Endometrial microvascular endothelial cells (primary cell): ENCODE data around the gene DDX3Y. TPM values are rescaled to one million over a fixed set of nuclear protein-coding genes. Genes with fewer than 3 reads are reported as not detected.

Experiments used
- in situ Hi-C: cut with HindIII; loops from 2 replicates; pipeline ENCODE4 v1.10.0; 2017; ENCODE audit warnings: low sequenced_read_pairs, low pct_unique_long_range_greater_than_20kb; ENCODE audit errors: inconsistent ontology term
- total RNA-seq: library from RNA; depleted of rRNA; stranded (reverse); fragments of >200 nt; gene quantifications from one replicate; pipeline ENCODE4 v1.2.3, GENCODE V29; 2015; ENCODE audit errors: inconsistent ontology term

The DDX3Y gene
- not detected for total RNA-seq

DNA sequence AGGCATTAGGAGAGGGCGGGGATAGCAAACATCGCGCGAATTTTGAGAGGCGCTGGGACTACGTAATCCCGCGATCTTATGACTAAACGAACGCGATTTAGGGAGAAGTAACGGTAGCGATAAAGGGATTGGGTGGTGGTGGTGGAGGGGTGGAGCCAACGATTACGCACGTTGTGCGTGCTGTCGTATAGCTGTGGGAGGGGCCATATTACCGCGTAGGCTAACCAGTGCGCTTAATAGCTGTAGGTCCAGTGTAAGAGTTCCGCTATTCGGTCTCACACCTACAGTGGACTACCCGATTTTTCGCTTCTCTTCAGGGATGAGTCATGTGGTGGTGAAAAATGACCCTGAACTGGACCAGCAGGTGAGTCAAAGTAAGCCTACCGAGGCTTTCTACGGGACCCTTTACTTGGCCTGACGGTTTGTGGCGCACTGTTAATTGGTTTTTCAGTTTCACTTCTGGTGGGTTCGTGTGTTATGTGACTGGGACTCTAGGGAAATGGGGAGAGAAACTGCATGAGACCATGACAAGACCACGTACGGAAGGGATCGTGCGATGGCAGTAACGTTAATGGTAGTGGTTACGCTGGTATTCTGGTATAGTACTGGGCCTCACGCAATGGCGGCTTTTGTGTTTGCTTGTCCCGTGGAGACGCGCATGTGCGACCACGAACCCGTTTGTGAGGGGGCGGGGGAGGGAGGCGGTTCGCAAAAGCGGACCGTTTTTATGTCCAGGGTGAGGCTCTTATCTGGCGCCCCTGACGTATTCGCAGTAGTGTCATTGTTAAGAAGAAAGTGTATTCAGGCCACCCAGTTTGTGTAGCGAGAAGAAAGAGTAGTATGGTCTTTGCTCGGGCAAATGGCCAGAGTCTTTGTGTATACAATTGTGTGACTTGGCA lies at the start of gene DDX3Y:
DDX3Y (plus strand) TSS at position 251 of the 899 bp plus-strand sequence; CDS start at position 320, 69 bp downstream.
- in situ Hi-C loops: no loop called here

DNA sequence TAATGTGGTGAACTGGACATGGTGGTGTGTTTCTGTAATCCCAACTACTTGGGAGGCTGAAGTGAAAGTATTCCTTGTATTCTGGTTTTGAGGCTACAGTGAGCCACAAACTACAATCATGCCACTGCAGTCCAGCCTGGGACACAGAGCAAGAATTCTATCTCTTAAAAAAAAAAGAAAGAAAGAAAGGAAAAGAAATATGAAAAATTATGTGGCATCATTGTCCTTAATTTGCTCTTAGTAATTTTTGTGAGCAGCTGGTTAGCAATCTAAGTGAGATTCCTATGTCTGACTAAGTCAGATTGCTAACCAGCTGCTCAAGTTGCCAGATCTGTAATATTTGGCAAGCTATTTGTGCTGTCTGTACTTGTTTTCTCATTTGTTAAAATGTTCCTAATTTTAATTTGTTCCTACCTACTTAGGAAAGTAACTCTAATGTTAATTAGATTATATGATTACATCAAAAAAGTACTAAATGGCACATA lies 48.8 kb upstream of the DDX3Y start:
- in situ Hi-C loops: no loop called here

DNA sequence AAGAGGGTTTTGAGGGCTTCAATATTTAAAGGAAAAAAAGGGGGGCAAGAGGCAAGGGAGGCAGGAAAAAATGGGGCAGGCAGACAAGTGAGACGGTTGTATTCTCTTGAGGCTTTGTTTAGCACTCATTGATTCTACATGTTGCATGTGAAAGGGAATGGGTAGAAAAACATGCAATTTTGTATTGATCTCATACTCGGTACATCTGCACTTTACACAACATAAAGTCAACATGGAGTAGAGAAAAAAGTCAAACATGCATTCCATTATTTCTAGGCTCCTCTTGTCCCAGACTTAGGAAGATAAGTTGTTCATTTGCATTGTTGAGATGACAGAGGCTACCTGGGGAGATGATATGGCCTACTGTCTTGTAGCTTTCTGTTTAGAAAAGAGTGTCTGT lies 36.7 kb upstream of the DDX3Y start:
- in situ Hi-C loops: no loop called here

DNA sequence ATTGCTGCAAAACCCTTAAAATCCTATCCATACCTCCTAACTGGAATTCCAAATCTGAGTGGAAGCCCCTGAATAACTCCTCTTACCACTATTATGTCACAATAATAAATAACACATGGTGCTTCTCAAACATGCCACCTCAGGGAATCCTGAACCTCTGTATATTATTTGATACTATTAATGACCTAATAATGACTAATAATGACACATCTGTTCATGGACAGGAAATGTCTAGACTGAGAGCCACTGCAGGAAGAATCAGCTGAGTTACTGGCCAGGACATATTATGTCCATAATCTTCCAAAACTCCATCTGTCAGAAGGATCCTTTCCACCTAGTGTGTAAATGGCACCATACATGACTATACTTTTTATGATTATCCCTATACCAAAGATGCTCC lies 7.7 kb upstream of the DDX3Y start:
- in situ Hi-C loops: no loop called here

DNA sequence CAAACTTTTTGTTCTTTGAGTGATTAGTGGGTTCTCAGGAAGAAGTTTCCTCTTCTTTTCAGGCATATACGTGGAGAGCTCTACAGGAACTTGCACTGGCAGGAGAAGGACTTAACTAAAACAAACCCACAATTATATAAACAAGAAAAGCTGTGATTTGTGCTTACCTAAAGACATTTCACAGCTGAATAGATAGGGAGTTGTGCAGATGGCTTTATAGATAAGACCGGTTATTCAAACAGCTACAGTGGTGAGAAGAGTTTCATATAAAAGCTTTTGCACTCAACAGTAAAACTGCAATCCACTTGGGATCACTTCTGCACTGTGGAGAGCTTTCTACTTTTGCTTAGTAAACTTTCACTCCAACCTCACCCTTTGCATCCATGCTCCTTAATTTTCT lies 6.1 kb upstream of the DDX3Y start:
- in situ Hi-C loops: no loop called here

DNA sequence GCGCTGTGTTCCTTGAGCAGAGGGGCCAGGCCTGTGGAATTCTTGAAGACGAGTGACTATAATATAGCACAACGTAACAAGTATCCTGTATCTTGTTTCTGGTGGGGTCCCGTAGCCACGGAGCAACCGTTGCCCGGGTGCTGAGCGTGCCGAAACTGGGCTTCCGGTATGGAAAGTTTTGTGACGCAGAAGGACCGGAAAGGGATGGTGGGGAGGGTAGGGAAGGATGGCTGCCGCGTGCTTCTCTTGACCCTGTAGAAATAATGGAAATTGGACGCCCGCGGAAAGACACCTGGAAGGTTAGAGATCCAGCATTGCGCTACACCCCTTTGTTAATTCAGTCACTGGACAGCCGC lies 827 bp downstream of the DDX3Y start:
- in situ Hi-C loops: no loop called here

DNA sequence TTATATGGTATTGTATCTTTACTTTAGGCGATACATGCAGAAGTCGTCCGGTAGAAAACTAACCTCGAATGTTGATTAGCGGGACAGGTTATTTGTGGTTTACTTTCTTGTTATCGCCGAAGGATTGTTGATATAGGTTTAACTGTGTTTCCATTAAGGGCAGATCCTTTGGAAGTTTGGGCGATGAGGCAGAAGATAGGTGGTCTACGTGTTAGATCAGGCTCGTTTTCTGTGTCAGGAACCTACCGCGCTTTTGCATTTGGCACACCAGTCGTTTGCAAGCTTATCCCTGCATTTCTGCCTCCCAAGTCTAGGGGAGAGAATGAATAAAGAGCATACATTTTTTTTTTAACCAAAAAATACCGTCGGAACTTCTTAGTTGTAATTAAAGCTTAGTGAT lies 1.2 kb downstream of the DDX3Y start:
- in situ Hi-C loops: no loop called here

DNA sequence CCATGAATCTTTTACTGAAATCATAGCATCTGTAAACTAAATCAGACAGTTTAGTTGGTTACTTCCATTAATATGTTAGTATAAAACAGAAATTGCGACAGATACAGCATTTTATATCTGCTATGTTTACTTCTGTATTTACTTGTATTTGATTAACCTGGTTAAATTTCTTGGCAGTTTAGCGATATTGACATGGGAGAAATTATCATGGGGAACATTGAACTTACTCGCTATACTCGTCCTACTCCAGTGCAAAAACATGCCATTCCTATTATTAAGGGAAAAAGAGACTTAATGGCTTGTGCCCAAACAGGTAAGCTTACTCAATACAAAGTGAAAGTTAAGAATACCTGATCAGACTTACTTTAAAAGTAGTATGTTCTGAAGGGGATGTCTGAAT lies 8.9 kb downstream of the DDX3Y start:
- in situ Hi-C loops: no loop called here

DNA sequence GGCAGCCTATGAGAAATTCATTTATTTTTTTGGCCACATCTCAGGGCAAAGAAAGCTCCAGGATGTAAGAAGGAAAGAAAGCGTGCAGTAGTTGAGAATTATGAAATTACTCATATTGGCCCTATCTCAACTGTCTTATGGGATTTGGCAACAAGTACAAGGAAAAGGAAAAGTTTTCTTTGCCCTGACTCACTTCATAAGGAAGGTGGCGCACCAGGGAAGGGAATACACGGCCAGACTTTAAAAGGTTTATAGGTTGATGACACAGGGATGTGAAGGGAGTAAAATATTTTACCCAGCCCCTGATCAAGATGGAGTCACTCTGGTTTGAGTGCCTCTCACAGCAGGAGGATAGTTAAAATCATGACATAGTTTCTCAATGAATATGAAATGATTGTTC lies 23.4 kb downstream of the DDX3Y start:
- in situ Hi-C loops: no loop called here

DNA sequence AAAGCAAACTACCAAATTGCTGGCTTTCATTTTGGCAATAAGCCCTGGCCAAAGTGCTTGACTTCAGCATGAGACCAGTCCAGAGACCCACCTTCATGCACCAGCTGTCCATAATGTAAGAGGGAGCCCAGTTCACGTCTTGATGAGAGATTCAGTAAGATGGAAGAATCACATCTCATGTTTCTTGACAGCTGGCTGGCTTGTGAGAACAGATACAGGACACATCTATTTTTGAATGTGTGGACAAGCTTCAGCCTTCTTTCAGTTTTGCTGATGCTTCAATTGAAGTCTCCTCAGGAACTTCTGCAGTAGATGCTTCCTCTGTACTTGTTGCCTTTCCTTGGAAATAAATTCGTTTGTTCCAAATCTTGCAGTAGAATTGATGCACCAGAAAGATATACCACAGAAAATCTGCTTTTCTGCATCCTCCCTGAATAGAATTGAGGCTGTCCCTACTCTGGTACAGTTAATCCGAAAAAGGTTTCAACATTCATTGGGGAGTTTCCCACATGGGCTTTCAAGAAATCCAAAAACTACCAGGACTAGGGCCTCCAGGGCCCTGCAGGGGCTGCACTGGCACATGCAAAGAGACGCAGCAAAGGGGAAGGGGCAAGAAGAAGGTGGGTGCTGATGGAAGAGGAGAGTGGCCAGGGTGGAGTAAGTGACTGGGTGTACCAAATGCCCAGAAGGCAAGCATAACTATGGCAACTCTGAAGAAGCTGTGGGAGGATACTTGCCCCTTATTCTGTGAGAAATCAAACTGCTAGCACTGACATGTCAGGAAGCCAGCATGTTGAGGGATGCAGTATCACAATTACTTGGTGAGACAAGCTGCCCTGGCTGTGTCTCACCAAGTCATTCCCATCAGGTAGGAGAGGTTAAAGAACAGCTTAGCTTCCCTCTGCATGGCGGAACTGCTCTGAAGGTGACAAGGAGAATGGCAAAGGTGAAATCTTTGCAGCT lies 37.3 kb downstream of the DDX3Y start:
- in situ Hi-C loops: no loop called here

Other genes with a start within 250 kb of the DDX3Y start
- not detected for gene USP9Y, start 203.6 kb upstream of the DDX3Y start, total RNA-seq